Coronary artery (tissue), 2 donors: ENCODE data around the gene ZNF362.

Source experiments
- DNase-seq: peaks from one replicate; pipeline ENCODE4 v3.0.0-alpha.2; 2017; ENCODE audit warnings: low spot score
- H3K27ac ChIP-seq, 2 donors: fragments of 200-600 bp; sonication (generic); one replicate each; pipeline ENCODE4 v1.5.1; 2016 to 2019
- H3K4me3 ChIP-seq: fragments of 200-600 bp; sonication (generic); 2 replicates; pipeline ENCODE4 v1.5.1; 2016; ENCODE audit warnings: mild to moderate bottlenecking, moderate library complexity
- CTCF ChIP-seq: fragments of 200-600 bp; sonication (generic); IDR thresholded peaks from one replicate; pipeline ENCODE4 v1.5.1; 2019; ENCODE audit warnings: antibody characterized with exemption

ZNF362 gene

GRCh38 chr1:33332357-33332789 lies 76.1 kb downstream of the ZNF362 start:
- Histone ChIP-seq H3K4me3 (peak overlapping the region; percentile 57), H3K27ac (peak overlapping the region; percentile 76 to 80)
- TF ChIP-seq CTCF: no peak
- DNase-seq: no peak

- Histone ChIP-seq H3K27ac (peak overlapping the region; percentile 76 to 80), H3K4me3 (peak overlapping the region; percentile 57)
- no peak for TF ChIP-seq CTCF
- no peak for DNase-seq
These were observed 76.6 kb downstream of the ZNF362 start for GRCh38 chr1:33332881-33333280.

GRCh38 chr1:33334081-33334552 lies 77.8 kb downstream of the ZNF362 start:
- peak overlapping the region; percentile 76 to 80 for H3K27ac ChIP-seq
- TF ChIP-seq CTCF: no peak
- peak; percentile 91 for DNase-seq
- H3K4me3 ChIP-seq: peak overlapping the region; percentile 57

- Histone ChIP-seq H3K4me3 (peak overlapping the region; percentile 57), H3K27ac (peak overlapping the region; percentile 76 to 80)
- no peak for DNase-seq
- TF ChIP-seq CTCF: no peak
These were observed 78.7 kb downstream of the ZNF362 start for GRCh38 chr1:33335020-33335419.

- DNase-seq: peak; percentile 59
- TF ChIP-seq CTCF: no peak
These were observed 80.3 kb downstream of the ZNF362 start for GRCh38 chr1:33336580-33336979.

GRCh38 chr1:33337441-33337840 lies 81.1 kb downstream of the ZNF362 start:
- DNase-seq: peak; percentile 45
- H3K4me3 ChIP-seq: peak overlapping the region; percentile 64
- no peak for TF ChIP-seq CTCF
- H3K27ac ChIP-seq: peak overlapping the region; percentile 97 to 99

More at GRCh38 chr1:33336580-33336979, 80.3 kb downstream of the ZNF362 start:
- Histone ChIP-seq H3K4me3 (peak overlapping the region; percentile 7), H3K27ac (peak overlapping the region; percentile 76 to 80)

GRCh38 chr1:33338048-33338439 lies 81.8 kb downstream of the ZNF362 start:
- DNase-seq: peak; percentile 64
- no peak for TF ChIP-seq CTCF
- Histone ChIP-seq H3K27ac (peak overlapping the region; percentile 97 to 99), H3K4me3 (peak overlapping the region; percentile 64)
